HG02623 (cell line): ENCODE results near the gene CARD10.

Experiments
- ATAC-seq: cut with Tn5 transposase; IDR thresholded peaks from one replicate; pipeline ENCODE4 v1.9.1; 2021; ENCODE audit warnings: moderate library complexity; ENCODE audit not compliant: unreplicated experiment

The CARD10 gene

GRCh38 chr22:37443977-37444376 lies 75.2 kb downstream of the CARD10 start:
- no peak for ATAC-seq

GRCh38 chr22:37443086-37443485 lies 76.1 kb downstream of the CARD10 start:
- ATAC-seq = no peak

GRCh38 chr22:37442537-37442936 lies 76.7 kb downstream of the CARD10 start:
- no peak for ATAC-seq

GRCh38 chr22:37442135-37442534 lies 77.1 kb downstream of the CARD10 start:
- no peak for ATAC-seq

GRCh38 chr22:37440875-37441274 lies 78.3 kb downstream of the CARD10 start:
- ATAC-seq = no peak
